DOHH2 (cell line): ENCODE measurements around the gene HYAL2.

ENCODE experiments used
- CTCF ChIP-seq: fragments of 200-600 bp; sonication (generic); IDR thresholded peaks from one replicate; pipeline ENCODE4 v1.5.1; 2014; ENCODE audit warnings: antibody characterized with exemption, mild to moderate bottlenecking, low read depth, low read length; ENCODE audit not compliant: poor library complexity, severe bottlenecking
- EZH2phosphoT487 ChIP-seq: fragments of 200-600 bp; sonication (generic); IDR thresholded peaks from 2 replicates; pipeline ENCODE4 v1.6.1; 2017; ENCODE audit warnings: borderline replicate concordance, mild to moderate bottlenecking, antibody characterized with exemption, low read length, moderate library complexity, mixed read lengths

GRCh38 chr3:50322386-50323091, at the start of gene HYAL2:
- TF ChIP-seq CTCF (no peak), EZH2phosphoT487 (no peak)
